ENCODE measurements around the gene LCN12. TPM values are rescaled to one million over a fixed set of nuclear protein-coding genes. Genes with fewer than 3 reads are reported as not detected.

LCN12 gene
- total RNA-seq, result 1.9 TPM
- long read RNA-seq, result 0 reads

GRCh38 chr9:136951541-136952320 lies at the start of gene LCN12:
TSS of gene LCN12 (plus strand) at chr9:136952273. CDS start at chr9:136952328, 55 bp downstream.
- H3K4me3 ChIP-seq, result no peak within 1 kb of the TSS
- no peaks in the 10 kb centered on the region for H3K9me3 ChIP-seq
- H3K36me3 ChIP-seq, result no peaks in the 10 kb centered on the region
- no peak within 1 kb of the TSS for H3K27ac ChIP-seq
- intact Hi-C loops (cut with DNase I), result no loop called here
- peak; percentile 47 for DNase-seq
- no peak for ATAC-seq
- peaks cover 36% of the 10 kb centered on the region for H3K4me1 ChIP-seq
- no peak for TF ChIP-seq CTCF (IDR thresholded peaks at IDR 0.05)
- no peaks in the 10 kb centered on the region for H3K27me3 ChIP-seq (ENCODE audit: low read depth)

- Histone ChIP-seq H3K27ac (peak overlapping the region; percentile 84), H3K4me3 (no peak overlapping the region), H3K36me3 (peaks cover 42% of the 10 kb centered on the region), H3K4me1 (peaks cover 41% of the 10 kb centered on the region), H3K9me3 (no peaks in the 10 kb centered on the region), H3K27me3 (ENCODE audit: low read depth) (no peaks in the 10 kb centered on the region)
- DNase-seq, result no peak
- intact Hi-C loops (cut with DNase I), result no loop called here
- no peak for TF ChIP-seq CTCF (IDR thresholded peaks at IDR 0.05)
- peak in 1 of 2 donors; percentile 72 for ATAC-seq
Measured at GRCh38 chr9:136903041-136903554, 49.0 kb upstream of the LCN12 start.

GRCh38 chr9:136906266-136906665 lies 45.8 kb upstream of the LCN12 start:
- ATAC-seq (no peak), DNase-seq (no peak)
- intact Hi-C loops (cut with DNase I), result no loop called here
- Histone ChIP-seq H3K9me3 (no peaks in the 10 kb centered on the region), H3K27ac (no peak overlapping the region), H3K4me1 (peaks cover 28% of the 10 kb centered on the region), H3K36me3 (peaks cover 50% of the 10 kb centered on the region), H3K27me3 (ENCODE audit: low read depth) (no peaks in the 10 kb centered on the region), H3K4me3 (no peak overlapping the region)
- no peak for TF ChIP-seq CTCF (IDR thresholded peaks at IDR 0.05)

GRCh38 chr9:136907011-136907914 lies 44.8 kb upstream of the LCN12 start:
- intact Hi-C loops (cut with DNase I), result no loop called here
- H3K9me3 ChIP-seq, result no peaks in the 10 kb centered on the region
- peaks cover 55% of the 10 kb centered on the region for H3K36me3 ChIP-seq
- no peak overlapping the region for H3K4me3 ChIP-seq
- DNase-seq (no peak), ATAC-seq (no peak)
- no peak overlapping the region for H3K27ac ChIP-seq
- no peak for TF ChIP-seq CTCF (IDR thresholded peaks at IDR 0.05)
- peaks cover 18% of the 10 kb centered on the region for H3K4me1 ChIP-seq
- no peaks in the 10 kb centered on the region for H3K27me3 ChIP-seq (ENCODE audit: low read depth)

GRCh38 chr9:136910197-136910900 lies 41.7 kb upstream of the LCN12 start:
- no peak for TF ChIP-seq CTCF (IDR thresholded peaks at IDR 0.05)
- H3K4me3 ChIP-seq, result no peak overlapping the region
- no peaks in the 10 kb centered on the region for H3K4me1 ChIP-seq
- intact Hi-C loops (cut with DNase I), result no loop called here
- ATAC-seq (no peak), DNase-seq (no peak)
- H3K36me3 ChIP-seq, result peaks cover 72% of the 10 kb centered on the region
- no peaks in the 10 kb centered on the region for H3K9me3 ChIP-seq
- no peaks in the 10 kb centered on the region for H3K27me3 ChIP-seq (ENCODE audit: low read depth)
- no peak overlapping the region for H3K27ac ChIP-seq
